ENCODE measurements around the gene NLRC3.

The NLRC3 gene

GRCh38 chr16:3515897-3516296 lies 61.3 kb downstream of the NLRC3 start (continued):
- TF ChIP-seq ARNTL (CRISPR knock-in tag; IDR thresholded peaks at IDR 0.05; ENCODE audit: borderline replicate concordance, low read depth), result no peak
- no peak for TF ChIP-seq TCF4 (CRISPR knock-in tag; IDR thresholded peaks at IDR 0.05; ENCODE audit: borderline replicate concordance)
- TF ChIP-seq PATZ1 (CRISPR knock-in tag; IDR thresholded peaks at IDR 0.05; ENCODE audit: borderline replicate concordance), result no peak
- no peak for TF ChIP-seq ZFP30 (CRISPR knock-in tag; IDR thresholded peaks at IDR 0.05)

- no peak for ATAC-seq
- TF ChIP-seq ZFP30 (CRISPR knock-in tag; IDR thresholded peaks at IDR 0.05) (no peak), BACH2 (CRISPR knock-in tag; IDR thresholded peaks at IDR 0.05; ENCODE audit: borderline replicate concordance) (no peak), ZNF565 (CRISPR knock-in tag; conservative IDR thresholded peaks at IDR 0.05; ENCODE audit: low read depth) (no peak), CREB5 (CRISPR knock-in tag; IDR thresholded peaks at IDR 0.05; ENCODE audit: low read depth) (no peak), ZFP3 (CRISPR knock-in tag; IDR thresholded peaks at IDR 0.05) (no peak)
Measured at GRCh38 chr16:3514621-3515020, 62.6 kb downstream of the NLRC3 start.

GRCh38 chr16:3513892-3514583 lies 63.2 kb downstream of the NLRC3 start:
- TF ChIP-seq POU6F1 (CRISPR knock-in tag; IDR thresholded peaks at IDR 0.05; ENCODE audit: borderline replicate concordance, low read depth) (no peak), OSR1 (CRISPR knock-in tag; IDR thresholded peaks at IDR 0.05) (no peak), ZNF565 (CRISPR knock-in tag; conservative IDR thresholded peaks at IDR 0.05; ENCODE audit: low read depth) (no peak), ARNTL (CRISPR knock-in tag; IDR thresholded peaks at IDR 0.05; ENCODE audit: borderline replicate concordance, low read depth) (no peak), ZNF8 (CRISPR knock-in tag; IDR thresholded peaks at IDR 0.05) (no peak)
- ATAC-seq, result no peak

- TF ChIP-seq CREB5 (CRISPR knock-in tag; IDR thresholded peaks at IDR 0.05; ENCODE audit: low read depth), result no peak
- TF ChIP-seq CSDC2 (CRISPR knock-in tag; IDR thresholded peaks at IDR 0.05), result no peak
- no peak for TF ChIP-seq ZFP3 (CRISPR knock-in tag; IDR thresholded peaks at IDR 0.05)
- ATAC-seq, result no peak
Measured at GRCh38 chr16:3511286-3512180, 65.7 kb downstream of the NLRC3 start.

GRCh38 chr16:3510416-3510815 lies 66.8 kb downstream of the NLRC3 start:
- TF ChIP-seq ESRRG (CRISPR knock-in tag; IDR thresholded peaks at IDR 0.05), result no peak
- ATAC-seq, result no peak

- ATAC-seq, result no peak
- TF ChIP-seq ZFP30 (CRISPR knock-in tag; IDR thresholded peaks at IDR 0.05) (no peak), ISL1 (CRISPR knock-in tag; IDR thresholded peaks at IDR 0.05) (no peak), TCF4 (CRISPR knock-in tag; IDR thresholded peaks at IDR 0.05; ENCODE audit: borderline replicate concordance) (no peak), ZC3H10 (CRISPR knock-in tag; IDR thresholded peaks at IDR 0.05) (no peak), PPARA (CRISPR knock-in tag; IDR thresholded peaks at IDR 0.05; ENCODE audit: borderline replicate concordance) (no peak)
Measured at GRCh38 chr16:3509470-3509928, 67.7 kb downstream of the NLRC3 start.
